Neural cell (in vitro differentiated cells): ENCODE data around the gene GRIK2.

Experiments
- CTCF ChIP-seq: fragments of 450-650 bp; IDR thresholded peaks from 2 replicates; pipeline ENCODE4 v1.5.1; 2014; ENCODE audit warnings: antibody characterized with exemption, mild to moderate bottlenecking, moderate library complexity; ENCODE audit not compliant: poor library complexity, severe bottlenecking
- EP300 ChIP-seq: fragments of 450-650 bp; conservative IDR thresholded peaks from 2 replicates; pipeline ENCODE4 v1.6.1; 2014; ENCODE audit warnings: antibody characterized with exemption, mild to moderate bottlenecking, moderate library complexity; ENCODE audit not compliant: poor library complexity, severe bottlenecking
- EZH2 ChIP-seq: fragments of 200-600, 300-800 bp; shearing (Covaris generic), sonication (generic); IDR thresholded peaks from 2 replicates; pipeline ENCODE4 v1.6.1; 2014; ENCODE audit warnings: antibody characterized with exemption, low read length, borderline replicate concordance, mild to moderate bottlenecking; ENCODE audit not compliant: insufficient read depth, poor library complexity, severe bottlenecking
- MXI1 ChIP-seq: fragments of 450-650 bp; conservative IDR thresholded peaks from 2 replicates; pipeline ENCODE4 v1.6.1; 2014; ENCODE audit warnings: antibody characterized with exemption, mild to moderate bottlenecking; ENCODE audit not compliant: poor library complexity, severe bottlenecking
- POLR2AphosphoS5 ChIP-seq: IDR thresholded peaks from 2 replicates; pipeline ENCODE4 v1.6.1; 2012
- RAD21 ChIP-seq: fragments of 450-650 bp; conservative IDR thresholded peaks from 2 replicates; pipeline ENCODE4 v1.6.1; 2014; ENCODE audit warnings: antibody characterized with exemption, mild to moderate bottlenecking, moderate library complexity
- SMC3 ChIP-seq: fragments of 450-650 bp; conservative IDR thresholded peaks from 2 replicates; pipeline ENCODE4 v1.6.1; 2014; ENCODE audit warnings: antibody characterized with exemption, mild to moderate bottlenecking, moderate library complexity; ENCODE audit not compliant: poor library complexity

- TF ChIP-seq EZH2 = no peak
- TF ChIP-seq CTCF = no peak
- no peak for TF ChIP-seq EP300
- TF ChIP-seq POLR2AphosphoS5 = no peak
- TF ChIP-seq MXI1 = no peak
- no peak for TF ChIP-seq RAD21
- no peak for TF ChIP-seq SMC3
Observed at GRCh38 chr6:101429845-101430244, 36.3 kb downstream of the GRIK2 start.
